GM19099 (cell line): Measurements from ENCODE around the gene SARDH.

ENCODE experiments used
- POLR2A ChIP-seq: IDR thresholded peaks from 3 replicates; pipeline ENCODE4 v1.6.1; 2011; ENCODE audit warnings: low read depth; ENCODE audit not compliant: insufficient read length; ENCODE audit errors: extremely low read depth

Gene SARDH

GRCh38 chr9:133643978-133644760, 94.0 kb downstream of the SARDH start:
- no peak for TF ChIP-seq POLR2A

GRCh38 chr9:133643362-133643755, 94.8 kb downstream of the SARDH start:
- TF ChIP-seq POLR2A = no peak

GRCh38 chr9:133642708-133643361, 95.3 kb downstream of the SARDH start:
- TF ChIP-seq POLR2A = no peak

GRCh38 chr9:133641861-133642595, 96.1 kb downstream of the SARDH start:
- TF ChIP-seq POLR2A = no peak

- no peak for TF ChIP-seq POLR2A
Observed at GRCh38 chr9:133641396-133641655, 96.8 kb downstream of the SARDH start.

- no peak for TF ChIP-seq POLR2A
Observed at GRCh38 chr9:133640580-133641395, 97.4 kb downstream of the SARDH start.

- no peak for TF ChIP-seq POLR2A
Observed at GRCh38 chr9:133640160-133640559, 98.0 kb downstream of the SARDH start.

- no peak for TF ChIP-seq POLR2A
Observed at GRCh38 chr9:133639613-133640012, 98.5 kb downstream of the SARDH start.

- TF ChIP-seq POLR2A = no peak
Observed at GRCh38 chr9:133638711-133639110, 99.4 kb downstream of the SARDH start.

GRCh38 chr9:133638076-133638475, 100.1 kb downstream of the SARDH start:
- TF ChIP-seq POLR2A = no peak

- no peak for TF ChIP-seq POLR2A
Observed at GRCh38 chr9:133637451-133638055, 100.6 kb downstream of the SARDH start.

- no peak for TF ChIP-seq POLR2A
Observed at GRCh38 chr9:133636902-133637301, 101.2 kb downstream of the SARDH start.

- TF ChIP-seq POLR2A = no peak
Observed at GRCh38 chr9:133635533-133636531, 102.3 kb downstream of the SARDH start, which contains the start of gene DBH. Gene DBH (plus strand): TSS chr9:133636363. CDS start chr9:133636372, 9 bp downstream.
